Activated effector memory CD4-positive, alpha-beta T cell treated with anti-CD3 and anti-CD28 coated beads, Interleukin-2, amount 50 U/mL, for 16 hours (primary cell): ENCODE results near the gene CASP4.
"Not testable (repeated sequence)": the region's sequence is repeated elsewhere in the genome, so short reads cannot be mapped to it uniquely, and the experiment has no call there.

Source experiments
- DNase-seq: peaks from one replicate; pipeline ENCODE4 v3.0.0-alpha.2; 2020

The CASP4 gene

GRCh38 chr11:104946907-104947306, 21.5 kb downstream of the CASP4 start:
- no peak for DNase-seq

- DNase-seq, result no peak
These were observed 24.3 kb downstream of the CASP4 start for GRCh38 chr11:104944076-104944475.

GRCh38 chr11:104943561-104943960, 24.8 kb downstream of the CASP4 start:
- DNase-seq, result no peak

GRCh38 chr11:104934594-104934993, 33.8 kb downstream of the CASP4 start:
- no peak for DNase-seq

GRCh38 chr11:104934073-104934472, 34.3 kb downstream of the CASP4 start:
- DNase-seq, result not testable (repeated sequence)

- no peak for DNase-seq
These were observed 39.6 kb downstream of the CASP4 start for GRCh38 chr11:104928811-104929210.

- DNase-seq, result no peak
These were observed 41.4 kb downstream of the CASP4 start for GRCh38 chr11:104926771-104927611.

GRCh38 chr11:104925850-104926249, 42.5 kb downstream of the CASP4 start:
- no peak for DNase-seq

GRCh38 chr11:104918113-104918824, 50.1 kb downstream of the CASP4 start:
- no peak for DNase-seq

- DNase-seq, result no peak
These were observed 50.9 kb downstream of the CASP4 start for GRCh38 chr11:104917271-104918112.

GRCh38 chr11:104916442-104916841, 51.9 kb downstream of the CASP4 start:
- no peak for DNase-seq

- no peak for DNase-seq
These were observed 56.3 kb downstream of the CASP4 start for GRCh38 chr11:104912102-104912501.

- no peak for DNase-seq
These were observed 60.2 kb downstream of the CASP4 start for GRCh38 chr11:104908186-104908531.

GRCh38 chr11:104907521-104908185, 60.7 kb downstream of the CASP4 start:
- no peak for DNase-seq

- DNase-seq, result no peak
These were observed 63.1 kb downstream of the CASP4 start for GRCh38 chr11:104905271-104905670.

- no peak for DNase-seq
These were observed 69.1 kb downstream of the CASP4 start for GRCh38 chr11:104899226-104899625.

- DNase-seq, result no peak
These were observed 69.7 kb downstream of the CASP4 start for GRCh38 chr11:104898685-104899013.

- peak; percentile 64 for DNase-seq
These were observed 70.3 kb downstream of the CASP4 start, which contains the start of gene CASP12 for GRCh38 chr11:104897891-104898684. Gene CASP12, minus strand, starts transcription at chr11:104898460.

GRCh38 chr11:104895634-104896033, 72.7 kb downstream of the CASP4 start:
- DNase-seq, result no peak

GRCh38 chr11:104893876-104894275, 74.5 kb downstream of the CASP4 start:
- DNase-seq, result no peak
